Keratinocyte (primary cell): ENCODE data around the gene FSTL1. TPM values are rescaled to one million over a fixed set of nuclear protein-coding genes. Genes with fewer than 3 reads are reported as not detected.

Experiments
- DNase-seq: peaks from one replicate; pipeline ENCODE4 v3.0.0-alpha.2; 2011; ENCODE audit warnings: low read depth, missing footprints, low spot score
- FAIRE-seq: peaks from 2 replicates; lab custom pipeline; 2011; peaks lifted over from hg19 to GRCh38; lab: Jason Lieb, UNC
- H2AFZ ChIP-seq: 2 replicates; pipeline ENCODE4 v1.6.0; 2012; ENCODE audit warnings: low read length, control low read depth, inconsistent platforms; ENCODE audit not compliant: control insufficient read depth
- H3K27ac ChIP-seq: 2 replicates; pipeline ENCODE4 v1.5.1; 2011; ENCODE audit warnings: low read length; ENCODE audit not compliant: control insufficient read depth, insufficient read depth
- H3K27me3 ChIP-seq: 3 replicates; pipeline ENCODE4 v1.6.0; 2011; ENCODE audit warnings: low read length; ENCODE audit not compliant: control insufficient read depth, insufficient read depth; ENCODE audit errors: extremely low read depth
- H3K36me3 ChIP-seq, 2 experiments: 2 replicates in 1 of 2; 3 replicates in 1 of 2; pipeline ENCODE4 v1.5.1; 2011; ENCODE audit warnings: low read length in 2 of 2, mild to moderate bottlenecking in 1 of 2; ENCODE audit not compliant: control insufficient read depth in 2 of 2, insufficient read depth in 2 of 2; ENCODE audit errors: extremely low read depth in 1 of 2
- H3K4me1 ChIP-seq: 3 replicates; pipeline ENCODE4 v1.5.1; 2011; ENCODE audit warnings: low read length; ENCODE audit not compliant: control insufficient read depth, insufficient read depth; ENCODE audit errors: extremely low read depth
- H3K4me2 ChIP-seq: 3 replicates; pipeline ENCODE4 v1.6.0; 2011; ENCODE audit warnings: low read depth, low read length; ENCODE audit not compliant: control insufficient read depth, insufficient read depth; ENCODE audit errors: extremely low read depth
- H3K4me3 ChIP-seq, 3 experiments: fragments of 200-600 bp in 1 of 3; sonication (generic) in 1 of 3; 2 replicates in 2 of 3; 3 replicates in 1 of 3; pipeline ENCODE4 v1.5.1; 2011 to 2016; ENCODE audit warnings: low read length in 3 of 3, mild to moderate bottlenecking in 3 of 3, control low read depth in 2 of 3, inconsistent platforms in 1 of 3, low read depth in 1 of 3, mixed read lengths in 1 of 3, mixed run types in 1 of 3, moderate library complexity in 1 of 3; ENCODE audit not compliant: control insufficient read depth in 2 of 3, insufficient read depth in 2 of 3; ENCODE audit errors: extremely low read depth in 1 of 3
- H3K79me2 ChIP-seq: 2 replicates; pipeline ENCODE4 v1.6.0; 2012; ENCODE audit warnings: low read length; ENCODE audit not compliant: control insufficient read depth, insufficient read depth
- H3K9ac ChIP-seq: 3 replicates; pipeline ENCODE4 v1.6.0; 2011; ENCODE audit warnings: low read length; ENCODE audit not compliant: control insufficient read depth, insufficient read depth; ENCODE audit errors: extremely low read depth
- H3K9me1 ChIP-seq: 3 replicates; pipeline ENCODE4 v1.6.0; 2011; ENCODE audit warnings: low read length; ENCODE audit not compliant: control insufficient read depth, insufficient read depth; ENCODE audit errors: extremely low read depth
- H3K9me3 ChIP-seq: 2 replicates; pipeline ENCODE4 v1.5.1; 2012; ENCODE audit warnings: low read depth, low read length; ENCODE audit not compliant: control insufficient read depth
- H4K20me1 ChIP-seq: 3 replicates; pipeline ENCODE4 v1.6.0; 2011; ENCODE audit warnings: low read length; ENCODE audit not compliant: control insufficient read depth, insufficient read depth; ENCODE audit errors: extremely low read depth
- CTCF ChIP-seq, 3 experiments: IDR thresholded peaks in 1 of 3; conservative IDR thresholded peaks in 1 of 3; optimal IDR thresholded peaks in 1 of 3; 2 replicates in 2 of 3; 3 replicates in 1 of 3; pipeline versions ENCODE3 to v1.5.1; 2011; ENCODE audit warnings: low read length in 3 of 3, mild to moderate bottlenecking in 3 of 3, moderate library complexity in 2 of 3, control low read depth in 1 of 3, inconsistent platforms in 1 of 3; ENCODE audit not compliant: insufficient read depth in 2 of 3; ENCODE audit errors: extremely low read depth in 1 of 3
- EZH2 ChIP-seq: IDR thresholded peaks from one replicate; pipeline ENCODE4 v1.6.1; 2012; ENCODE audit warnings: inconsistent platforms, mild to moderate bottlenecking, low read length, moderate library complexity
- dilution Hi-C: fragments of 300-500 bp; cut with MboI; formaldehyde crosslinking; loops from one replicate; pipeline ENCODE4 v1.7.0; 2020; ENCODE audit warnings: low sequenced_read_pairs; ENCODE audit not compliant: extremely low pct_ligation_motif_present
- polyA plus RNA-seq, 5 experiments: library from polyadenylated mRNA; depleted of rRNA in 3 of 5; stranded (reverse) in 3 of 5; stranded (forward) in 1 of 5; unstranded in 1 of 5; fragments of >200 nt; gene quantifications; 1 replicate in 1 of 5; 2 replicates in 3 of 5; 3 replicates in 1 of 5; pipeline versions ENCODE4 v1.2.1 to v1.2.3, GENCODE V29; 2011 to 2012; ENCODE audit warnings: missing spikeins in 2 of 5, low read depth in 1 of 5, low replicate concordance in 1 of 5

FSTL1 gene
- polyA plus RNA-seq, 1 donor (not counting 4 experiments of a cell fraction or from before 2014, with no cell fraction given) = 59.0 TPM

GRCh38 chr3:120492103-120492502 lies 41.3 kb upstream of the FSTL1 start:
- no peak overlapping the region for H3K4me2 ChIP-seq
- H3K4me1 ChIP-seq = peaks cover 3% of the 10 kb centered on the region
- no peak overlapping the region for H3K4me3 ChIP-seq
- H3K27ac ChIP-seq = no peak overlapping the region
- FAIRE-seq = no peak
- no peaks in the 10 kb centered on the region for H3K79me2 ChIP-seq
- dilution Hi-C loops = no loop called here
- TF ChIP-seq EZH2 (no peak), CTCF (optimal IDR thresholded peaks at IDR 0.05 in 1 of 3, IDR thresholded peaks at IDR 0.05 in 1 of 3, conservative IDR thresholded peaks at IDR 0.05 in 1 of 3; ENCODE audit: extremely low read depth in 1 of 3, insufficient read depth in 2 of 3, low read length in 3 of 3) (no peak)
- H2AFZ ChIP-seq = no peak overlapping the region
- peaks cover 4% of the 10 kb centered on the region for H3K9me3 ChIP-seq
- no peaks in the 10 kb centered on the region for H4K20me1 ChIP-seq
- H3K9me1 ChIP-seq = no peaks in the 10 kb centered on the region
- H3K9ac ChIP-seq = no peak overlapping the region
- DNase-seq = no peak
- no peaks in the 10 kb centered on the region for H3K36me3 ChIP-seq
- no peaks in the 10 kb centered on the region for H3K27me3 ChIP-seq

- H3K4me1 ChIP-seq = no peaks in the 10 kb centered on the region
- no peaks in the 10 kb centered on the region for H3K79me2 ChIP-seq
- FAIRE-seq (no peak), DNase-seq (no peak)
- dilution Hi-C loops = no loop called here
- H2AFZ ChIP-seq = no peak overlapping the region
- H3K27ac ChIP-seq = no peak overlapping the region
- H3K9me3 ChIP-seq = no peaks in the 10 kb centered on the region
- H4K20me1 ChIP-seq = no peaks in the 10 kb centered on the region
- no peak overlapping the region for H3K9ac ChIP-seq
- H3K4me2 ChIP-seq = no peak overlapping the region
- TF ChIP-seq CTCF (optimal IDR thresholded peaks at IDR 0.05 in 1 of 3, IDR thresholded peaks at IDR 0.05 in 1 of 3, conservative IDR thresholded peaks at IDR 0.05 in 1 of 3; ENCODE audit: extremely low read depth in 1 of 3, insufficient read depth in 2 of 3, low read length in 3 of 3) = no peak
- TF ChIP-seq EZH2 = no peak
- H3K4me3 ChIP-seq = no peak overlapping the region
- H3K27me3 ChIP-seq = no peaks in the 10 kb centered on the region
- H3K36me3 ChIP-seq = no peaks in the 10 kb centered on the region
- H3K9me1 ChIP-seq = no peaks in the 10 kb centered on the region
Measured at GRCh38 chr3:120489421-120489820, 38.6 kb upstream of the FSTL1 start.
